ENCODE measurements around the gene OSBPL3. TPM values are rescaled to one million over a fixed set of nuclear protein-coding genes. Genes with fewer than 3 reads are reported as not detected.
A peak's percentile ranks its signal among the peaks of the same experiment; 100 is the strongest.

Gene OSBPL3
- total RNA-seq, 1 experiment from 2014 or later: 16.0 TPM

DNA sequence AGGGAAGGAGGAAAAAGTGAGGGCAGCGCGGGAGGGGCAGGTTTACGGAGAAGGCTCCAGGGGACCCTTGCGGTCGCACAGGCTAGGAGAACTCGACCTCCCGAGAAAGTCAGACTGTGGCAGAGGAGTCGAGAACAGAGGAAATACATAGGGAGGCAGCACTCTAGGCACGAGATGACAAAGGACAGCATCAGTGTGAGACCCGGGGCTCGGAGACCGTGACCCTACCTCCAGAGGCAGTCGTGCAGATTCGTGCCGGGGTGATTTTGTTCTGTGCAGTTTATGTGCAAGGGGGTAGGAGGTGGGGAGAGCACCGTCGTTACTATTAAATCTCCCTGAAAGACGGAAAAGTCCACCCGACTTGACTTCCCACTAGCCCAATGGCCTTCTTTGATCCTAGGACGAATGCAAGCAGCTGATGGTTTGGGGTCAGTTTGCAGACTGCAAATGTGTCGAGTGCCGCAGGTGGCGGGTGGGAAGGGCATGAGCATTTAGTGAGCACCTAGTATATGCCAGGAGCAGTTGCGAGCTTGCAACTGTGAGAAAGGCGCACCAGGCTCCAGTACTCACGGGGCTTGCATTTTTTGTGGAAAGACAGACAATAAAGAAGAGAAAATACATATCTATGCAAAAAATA lies 674 bp upstream of the OSBPL3 start (continued):
- TF ChIP-seq, protein P1, sequence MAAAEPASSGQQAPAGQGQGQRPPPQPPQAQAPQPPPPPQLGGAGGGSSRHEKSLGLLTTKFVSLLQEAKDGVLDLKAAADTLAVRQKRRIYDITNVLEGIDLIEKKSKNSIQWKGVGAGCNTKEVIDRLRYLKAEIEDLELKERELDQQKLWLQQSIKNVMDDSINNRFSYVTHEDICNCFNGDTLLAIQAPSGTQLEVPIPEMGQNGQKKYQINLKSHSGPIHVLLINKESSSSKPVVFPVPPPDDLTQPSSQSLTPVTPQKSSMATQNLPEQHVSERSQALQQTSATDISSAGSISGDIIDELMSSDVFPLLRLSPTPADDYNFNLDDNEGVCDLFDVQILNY (CRISPR knock-in tag; IDR thresholded peaks at IDR 0.05): no peak
- TF ChIP-seq MYBL2 (CRISPR knock-in tag; IDR thresholded peaks at IDR 0.05) (0 out of 2 replicates have a peak, but pooled peaks have one; percentile 25), ZNF416 (CRISPR knock-in tag; IDR thresholded peaks at IDR 0.05) (no peak), GRHL2 (CRISPR knock-in tag; IDR thresholded peaks at IDR 0.05; ENCODE audit: insufficient replicate concordance, severe bottlenecking) (no peak)

DNA sequence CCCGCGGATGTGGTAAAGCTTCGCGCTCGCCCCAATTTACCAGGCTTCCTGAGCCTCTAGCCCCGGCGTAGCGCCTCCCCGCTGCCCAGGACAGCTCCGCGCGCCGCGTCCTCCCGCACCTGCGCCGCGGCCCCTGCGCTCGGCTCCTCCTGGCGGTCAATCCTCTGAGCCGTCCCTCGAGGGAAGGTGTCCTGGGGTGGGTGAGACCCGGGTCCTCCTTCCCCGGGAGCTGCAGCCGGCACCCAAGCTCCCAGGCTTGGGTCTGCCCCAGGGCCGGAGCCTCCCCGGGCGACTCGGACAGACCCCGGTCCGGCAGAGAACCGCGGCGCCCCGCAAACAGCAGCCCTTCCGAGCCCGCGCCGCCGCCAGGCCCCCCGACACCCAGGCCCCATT lies 512 bp downstream of the OSBPL3 start:
- DNase-seq (ENCODE audit: low spot score): peak; percentile 83
- Mint-ChIP-seq H3K27ac (no peak overlapping the region), H3K36me3 (peaks cover 8% of the 10 kb centered on the region)
- TF ChIP-seq ELF4 (CRISPR knock-in tag; IDR thresholded peaks at IDR 0.05; ENCODE audit: low read depth): no peak
- TF ChIP-seq, protein P2, sequence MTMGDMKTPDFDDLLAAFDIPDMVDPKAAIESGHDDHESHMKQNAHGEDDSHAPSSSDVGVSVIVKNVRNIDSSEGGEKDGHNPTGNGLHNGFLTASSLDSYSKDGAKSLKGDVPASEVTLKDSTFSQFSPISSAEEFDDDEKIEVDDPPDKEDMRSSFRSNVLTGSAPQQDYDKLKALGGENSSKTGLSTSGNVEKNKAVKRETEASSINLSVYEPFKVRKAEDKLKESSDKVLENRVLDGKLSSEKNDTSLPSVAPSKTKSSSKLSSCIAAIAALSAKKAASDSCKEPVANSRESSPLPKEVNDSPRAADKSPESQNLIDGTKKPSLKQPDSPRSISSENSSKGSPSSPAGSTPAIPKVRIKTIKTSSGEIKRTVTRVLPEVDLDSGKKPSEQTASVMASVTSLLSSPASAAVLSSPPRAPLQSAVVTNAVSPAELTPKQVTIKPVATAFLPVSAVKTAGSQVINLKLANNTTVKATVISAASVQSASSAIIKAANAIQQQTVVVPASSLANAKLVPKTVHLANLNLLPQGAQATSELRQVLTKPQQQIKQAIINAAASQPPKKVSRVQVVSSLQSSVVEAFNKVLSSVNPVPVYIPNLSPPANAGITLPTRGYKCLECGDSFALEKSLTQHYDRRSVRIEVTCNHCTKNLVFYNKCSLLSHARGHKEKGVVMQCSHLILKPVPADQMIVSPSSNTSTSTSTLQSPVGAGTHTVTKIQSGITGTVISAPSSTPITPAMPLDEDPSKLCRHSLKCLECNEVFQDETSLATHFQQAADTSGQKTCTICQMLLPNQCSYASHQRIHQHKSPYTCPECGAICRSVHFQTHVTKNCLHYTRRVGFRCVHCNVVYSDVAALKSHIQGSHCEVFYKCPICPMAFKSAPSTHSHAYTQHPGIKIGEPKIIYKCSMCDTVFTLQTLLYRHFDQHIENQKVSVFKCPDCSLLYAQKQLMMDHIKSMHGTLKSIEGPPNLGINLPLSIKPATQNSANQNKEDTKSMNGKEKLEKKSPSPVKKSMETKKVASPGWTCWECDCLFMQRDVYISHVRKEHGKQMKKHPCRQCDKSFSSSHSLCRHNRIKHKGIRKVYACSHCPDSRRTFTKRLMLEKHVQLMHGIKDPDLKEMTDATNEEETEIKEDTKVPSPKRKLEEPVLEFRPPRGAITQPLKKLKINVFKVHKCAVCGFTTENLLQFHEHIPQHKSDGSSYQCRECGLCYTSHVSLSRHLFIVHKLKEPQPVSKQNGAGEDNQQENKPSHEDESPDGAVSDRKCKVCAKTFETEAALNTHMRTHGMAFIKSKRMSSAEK (CRISPR knock-in tag; IDR thresholded peaks at IDR 0.05; ENCODE audit: borderline replicate concordance): no peak
- TF ChIP-seq CBFB (CRISPR knock-in tag; IDR thresholded peaks at IDR 0.05; ENCODE audit: low read depth): no peak
- TF ChIP-seq GTF2I (CRISPR knock-in tag; conservative IDR thresholded peaks at IDR 0.05): no peak
- TF ChIP-seq MYBL2 (CRISPR knock-in tag; IDR thresholded peaks at IDR 0.05): no peak
- TF ChIP-seq ZNF232 (CRISPR knock-in tag; IDR thresholded peaks at IDR 0.05): no peak
- TF ChIP-seq, protein P1 (CRISPR knock-in tag; IDR thresholded peaks at IDR 0.05): peak; percentile 42; the same call in 1 of the 2 replicates
- no peak for TF ChIP-seq SMAD4 (CRISPR knock-in tag; IDR thresholded peaks at IDR 0.05)
- TF ChIP-seq KAT7 (CRISPR knock-in tag; IDR thresholded peaks at IDR 0.05; ENCODE audit: borderline replicate concordance): 0 out of 2 replicates have a peak, but pooled peaks have one; percentile 28
- TF ChIP-seq, protein P3, sequence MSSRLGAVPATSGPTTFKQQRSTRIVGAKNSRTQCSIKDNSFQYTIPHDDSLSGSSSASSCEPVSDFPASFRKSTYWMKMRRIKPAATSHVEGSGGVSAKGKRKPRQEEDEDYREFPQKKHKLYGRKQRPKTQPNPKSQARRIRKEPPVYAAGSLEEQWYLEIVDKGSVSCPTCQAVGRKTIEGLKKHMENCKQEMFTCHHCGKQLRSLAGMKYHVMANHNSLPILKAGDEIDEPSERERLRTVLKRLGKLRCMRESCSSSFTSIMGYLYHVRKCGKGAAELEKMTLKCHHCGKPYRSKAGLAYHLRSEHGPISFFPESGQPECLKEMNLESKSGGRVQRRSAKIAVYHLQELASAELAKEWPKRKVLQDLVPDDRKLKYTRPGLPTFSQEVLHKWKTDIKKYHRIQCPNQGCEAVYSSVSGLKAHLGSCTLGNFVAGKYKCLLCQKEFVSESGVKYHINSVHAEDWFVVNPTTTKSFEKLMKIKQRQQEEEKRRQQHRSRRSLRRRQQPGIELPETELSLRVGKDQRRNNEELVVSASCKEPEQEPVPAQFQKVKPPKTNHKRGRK (CRISPR knock-in tag; IDR thresholded peaks at IDR 0.05; ENCODE audit: borderline replicate concordance): no peak
- 0 out of 2 replicates have a peak, but pooled peaks have one; percentile 33 for TF ChIP-seq TEAD1 (CRISPR knock-in tag; IDR thresholded peaks at IDR 0.05)
- peak; percentile 35; the same call in 1 of the 2 replicates for TF ChIP-seq MAX (CRISPR knock-in tag; IDR thresholded peaks at IDR 0.05)
- peak; percentile 53; the same call in 1 of the 2 replicates for TF ChIP-seq ESRRA (CRISPR knock-in tag; IDR thresholded peaks at IDR 0.05; ENCODE audit: borderline replicate concordance)
- TF ChIP-seq IRF2 (CRISPR knock-in tag; IDR thresholded peaks at IDR 0.05; ENCODE audit: borderline replicate concordance, low read depth): no peak
- TF ChIP-seq ZNF416 (CRISPR knock-in tag; IDR thresholded peaks at IDR 0.05): no peak
- TF ChIP-seq JAZF1 (CRISPR knock-in tag; IDR thresholded peaks at IDR 0.05): no peak
- peak; percentile 51; the same call in 1 of the 2 replicates for TF ChIP-seq GABPB1 (CRISPR knock-in tag; IDR thresholded peaks at IDR 0.05)
- no peak for TF ChIP-seq FOXJ3 (CRISPR knock-in tag; IDR thresholded peaks at IDR 0.05; ENCODE audit: borderline replicate concordance)
- TF ChIP-seq, protein P4, sequence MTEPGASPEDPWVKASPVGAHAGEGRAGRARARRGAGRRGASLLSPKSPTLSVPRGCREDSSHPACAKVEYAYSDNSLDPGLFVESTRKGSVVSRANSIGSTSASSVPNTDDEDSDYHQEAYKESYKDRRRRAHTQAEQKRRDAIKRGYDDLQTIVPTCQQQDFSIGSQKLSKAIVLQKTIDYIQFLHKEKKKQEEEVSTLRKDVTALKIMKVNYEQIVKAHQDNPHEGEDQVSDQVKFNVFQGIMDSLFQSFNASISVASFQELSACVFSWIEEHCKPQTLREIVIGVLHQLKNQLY (CRISPR knock-in tag; IDR thresholded peaks at IDR 0.05): no peak
- TF ChIP-seq HMGXB4 (CRISPR knock-in tag; IDR thresholded peaks at IDR 0.05): 0 out of 2 replicates have a peak, but pooled peaks have one; percentile 54
- TF ChIP-seq SOX15 (CRISPR knock-in tag; IDR thresholded peaks at IDR 0.05): no peak
- TF ChIP-seq ZBTB43 (CRISPR knock-in tag; IDR thresholded peaks at IDR 0.05): 0 out of 2 replicates have a peak, but pooled peaks have one; percentile 16

More for the DNA sequence above, 512 bp downstream of the OSBPL3 start:
- peaks cover 65% of the 10 kb centered on the region for H3K4me1 Mint-ChIP-seq
- peaks cover 8% of the 10 kb centered on the region for H3K9me3 Mint-ChIP-seq
- peak; percentile 49 for ATAC-seq
- ChIA-PET CTCF (interaction anchor here (0.5 to 5.7 kb wide), 31 partner anchors 8 to 1266 kb away, joined by 3 to 41 read pairs (median 3); no protein-coding TSS in a partner anchor), POLR2A (interaction anchor here (0.9 to 1.8 kb wide), 6 partner anchors 20 to 146 kb away, joined by 3 to 6 read pairs (median 4); partner anchors contain the start of gene CYCS)
- peak overlapping the region; percentile 86 for H3K4me3 Mint-ChIP-seq
- peaks cover 47% of the 10 kb centered on the region for H3K27me3 Mint-ChIP-seq (ENCODE audit: low read depth)
